ENCODE data around the gene ST6GALNAC2.

GRCh38 chr17:76585033-76585648 lies 519 bp downstream of the ST6GALNAC2 start:
- TF ChIP-seq CTCF (IDR thresholded peaks at IDR 0.05 in 2 of 3, conservative IDR thresholded peaks at IDR 0.05 in 1 of 3; ENCODE audit: control insufficient read depth in 2 of 3, extremely low read depth in 1 of 3, insufficient read depth in 1 of 3, low read depth in 3 of 3, low read length in 3 of 3) = no peak
- TF ChIP-seq, protein P1, sequence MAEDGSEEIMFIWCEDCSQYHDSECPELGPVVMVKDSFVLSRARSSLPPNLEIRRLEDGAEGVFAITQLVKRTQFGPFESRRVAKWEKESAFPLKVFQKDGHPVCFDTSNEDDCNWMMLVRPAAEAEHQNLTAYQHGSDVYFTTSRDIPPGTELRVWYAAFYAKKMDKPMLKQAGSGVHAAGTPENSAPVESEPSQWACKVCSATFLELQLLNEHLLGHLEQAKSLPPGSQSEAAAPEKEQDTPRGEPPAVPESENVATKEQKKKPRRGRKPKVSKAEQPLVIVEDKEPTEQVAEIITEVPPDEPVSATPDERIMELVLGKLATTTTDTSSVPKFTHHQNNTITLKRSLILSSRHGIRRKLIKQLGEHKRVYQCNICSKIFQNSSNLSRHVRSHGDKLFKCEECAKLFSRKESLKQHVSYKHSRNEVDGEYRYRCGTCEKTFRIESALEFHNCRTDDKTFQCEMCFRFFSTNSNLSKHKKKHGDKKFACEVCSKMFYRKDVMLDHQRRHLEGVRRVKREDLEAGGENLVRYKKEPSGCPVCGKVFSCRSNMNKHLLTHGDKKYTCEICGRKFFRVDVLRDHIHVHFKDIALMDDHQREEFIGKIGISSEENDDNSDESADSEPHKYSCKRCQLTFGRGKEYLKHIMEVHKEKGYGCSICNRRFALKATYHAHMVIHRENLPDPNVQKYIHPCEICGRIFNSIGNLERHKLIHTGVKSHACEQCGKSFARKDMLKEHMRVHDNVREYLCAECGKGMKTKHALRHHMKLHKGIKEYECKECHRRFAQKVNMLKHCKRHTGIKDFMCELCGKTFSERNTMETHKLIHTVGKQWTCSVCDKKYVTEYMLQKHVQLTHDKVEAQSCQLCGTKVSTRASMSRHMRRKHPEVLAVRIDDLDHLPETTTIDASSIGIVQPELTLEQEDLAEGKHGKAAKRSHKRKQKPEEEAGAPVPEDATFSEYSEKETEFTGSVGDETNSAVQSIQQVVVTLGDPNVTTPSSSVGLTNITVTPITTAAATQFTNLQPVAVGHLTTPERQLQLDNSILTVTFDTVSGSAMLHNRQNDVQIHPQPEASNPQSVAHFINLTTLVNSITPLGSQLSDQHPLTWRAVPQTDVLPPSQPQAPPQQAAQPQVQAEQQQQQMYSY (CRISPR knock-in tag; IDR thresholded peaks at IDR 0.05) = no peak
- no peak for TF ChIP-seq YY1 (IDR thresholded peaks at IDR 0.05; ENCODE audit: low read depth, low read length)
- no peak for TF ChIP-seq FOXM1 (IDR thresholded peaks at IDR 0.05; ENCODE audit: low read depth, low read length)
- no peak for TF ChIP-seq LARP7 (IDR thresholded peaks at IDR 0.05)
- TF ChIP-seq ZNF274 (IDR thresholded peaks at IDR 0.05; ENCODE audit: insufficient read depth, insufficient read length) = no peak
- no peak for TF ChIP-seq RAD21 (IDR thresholded peaks at IDR 0.05; ENCODE audit: insufficient read depth, low read depth, low read length)
- no peak for TF ChIP-seq BMI1 (IDR thresholded peaks at IDR 0.05; ENCODE audit: borderline replicate concordance)
- no peak for TF ChIP-seq CBX3 (IDR thresholded peaks at IDR 0.05; ENCODE audit: borderline replicate concordance, low read depth)
- TF ChIP-seq, protein P2, sequence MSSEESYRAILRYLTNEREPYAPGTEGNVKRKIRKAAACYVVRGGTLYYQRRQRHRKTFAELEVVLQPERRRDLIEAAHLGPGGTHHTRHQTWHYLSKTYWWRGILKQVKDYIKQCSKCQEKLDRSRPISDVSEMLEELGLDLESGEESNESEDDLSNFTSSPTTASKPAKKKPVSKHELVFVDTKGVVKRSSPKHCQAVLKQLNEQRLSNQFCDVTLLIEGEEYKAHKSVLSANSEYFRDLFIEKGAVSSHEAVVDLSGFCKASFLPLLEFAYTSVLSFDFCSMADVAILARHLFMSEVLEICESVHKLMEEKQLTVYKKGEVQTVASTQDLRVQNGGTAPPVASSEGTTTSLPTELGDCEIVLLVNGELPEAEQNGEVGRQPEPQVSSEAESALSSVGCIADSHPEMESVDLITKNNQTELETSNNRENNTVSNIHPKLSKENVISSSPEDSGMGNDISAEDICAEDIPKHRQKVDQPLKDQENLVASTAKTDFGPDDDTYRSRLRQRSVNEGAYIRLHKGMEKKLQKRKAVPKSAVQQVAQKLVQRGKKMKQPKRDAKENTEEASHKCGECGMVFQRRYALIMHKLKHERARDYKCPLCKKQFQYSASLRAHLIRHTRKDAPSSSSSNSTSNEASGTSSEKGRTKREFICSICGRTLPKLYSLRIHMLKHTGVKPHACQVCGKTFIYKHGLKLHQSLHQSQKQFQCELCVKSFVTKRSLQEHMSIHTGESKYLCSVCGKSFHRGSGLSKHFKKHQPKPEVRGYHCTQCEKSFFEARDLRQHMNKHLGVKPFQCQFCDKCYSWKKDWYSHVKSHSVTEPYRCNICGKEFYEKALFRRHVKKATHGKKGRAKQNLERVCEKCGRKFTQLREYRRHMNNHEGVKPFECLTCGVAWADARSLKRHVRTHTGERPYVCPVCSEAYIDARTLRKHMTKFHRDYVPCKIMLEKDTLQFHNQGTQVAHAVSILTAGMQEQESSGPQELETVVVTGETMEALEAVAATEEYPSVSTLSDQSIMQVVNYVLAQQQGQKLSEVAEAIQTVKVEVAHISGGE (CRISPR knock-in tag; IDR thresholded peaks at IDR 0.05) = no peak

All from GM12878 (cell line).